ENCODE results near the gene GRIP1.

GRIP1 gene

DNA sequence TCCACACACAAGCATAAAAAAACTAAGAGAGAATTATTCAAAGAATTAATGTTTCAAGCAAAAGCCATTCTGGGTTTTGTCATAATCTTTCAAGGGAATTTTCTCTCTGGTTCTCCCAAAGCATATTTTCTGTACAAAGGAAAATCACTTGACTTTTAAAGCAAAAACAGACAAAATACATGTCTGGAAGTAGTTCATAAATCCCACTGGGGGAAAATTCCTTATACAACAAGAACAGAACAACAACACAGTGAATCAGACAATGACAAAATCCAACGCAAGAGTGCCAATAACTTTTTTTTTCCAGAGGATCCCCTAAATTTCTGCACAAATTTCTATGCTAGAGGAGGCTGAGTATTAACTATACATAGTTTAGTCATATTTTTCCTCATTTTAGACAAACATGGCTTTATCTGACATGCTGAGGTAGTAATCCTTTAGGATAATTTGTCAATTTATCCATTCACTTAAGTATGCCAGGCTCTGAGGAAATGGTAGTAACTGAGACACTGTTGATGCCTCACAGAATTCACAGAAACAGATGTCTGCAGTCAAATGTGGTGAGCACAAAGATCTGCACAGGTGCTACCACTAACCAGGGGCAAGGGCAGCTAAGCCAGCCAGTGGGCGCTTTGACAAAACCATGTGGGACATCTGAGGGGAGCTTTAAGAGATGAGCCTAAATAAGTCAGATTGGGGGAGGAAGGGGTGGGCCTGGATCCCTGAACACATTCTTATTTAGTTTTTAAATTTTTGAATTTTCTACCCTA lies 38.0 kb downstream of the GRIP1 start:
- no peaks in the 10 kb centered on the region for H3K36me3 Mint-ChIP-seq
- no peak overlapping the region for H3K4me3 Mint-ChIP-seq
- H3K9me3 Mint-ChIP-seq (ENCODE audit: low read depth), result no peaks in the 10 kb centered on the region
- no peaks in the 10 kb centered on the region for H3K27me3 Mint-ChIP-seq
- no peak overlapping the region for H3K27ac Mint-ChIP-seq
- H3K4me1 Mint-ChIP-seq (ENCODE audit: low read depth), result no peaks in the 10 kb centered on the region

DNA sequence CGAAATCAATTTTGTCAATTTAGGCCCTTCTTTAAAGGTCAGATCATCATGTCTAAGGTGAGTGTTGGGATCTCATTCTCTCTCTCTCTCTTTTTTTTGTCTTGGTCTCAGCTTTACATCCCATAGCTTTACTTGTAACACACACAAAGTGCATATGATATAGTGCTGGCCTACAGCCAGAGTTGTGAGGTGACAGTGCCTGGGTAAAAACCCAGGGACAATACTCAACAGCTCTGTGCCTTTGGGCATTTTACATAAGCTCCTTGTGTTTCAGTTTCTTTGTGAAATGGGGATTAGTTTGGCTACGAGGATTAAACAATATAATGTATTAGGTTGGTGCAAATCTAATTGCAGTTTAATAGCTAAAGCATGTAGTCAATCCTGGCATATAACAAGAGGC lies 40.2 kb downstream of the GRIP1 start:
- Mint-ChIP-seq H3K36me3 (no peaks in the 10 kb centered on the region), H3K4me1 (ENCODE audit: low read depth) (no peaks in the 10 kb centered on the region)

DNA sequence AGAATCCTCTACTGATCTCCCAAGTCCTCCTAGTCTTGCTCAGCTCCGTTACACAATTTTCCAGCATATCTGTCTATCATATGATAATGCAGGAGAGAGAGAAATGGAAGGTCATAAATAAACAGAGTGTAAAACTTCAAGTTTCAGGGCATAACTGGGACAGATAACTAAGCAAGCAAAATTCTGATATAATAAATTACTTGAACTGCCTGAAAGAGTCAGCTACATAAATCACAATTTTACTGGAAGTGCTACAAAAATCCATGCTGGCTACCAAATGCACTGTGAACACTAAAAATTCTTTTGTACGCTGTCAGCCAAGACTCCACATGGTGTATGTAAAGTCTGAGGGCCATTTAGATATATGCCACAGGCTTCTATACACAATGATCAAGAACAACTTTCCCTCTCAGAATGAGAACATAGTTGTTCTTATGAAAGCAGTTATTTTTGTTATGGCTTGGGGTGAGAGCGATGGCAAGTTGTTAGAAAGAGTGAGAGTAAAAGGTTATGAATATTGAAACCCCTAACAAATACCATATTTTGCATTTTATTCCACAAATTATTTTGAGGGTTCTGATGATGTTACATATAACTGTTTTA lies 41.1 kb downstream of the GRIP1 start:
- Mint-ChIP-seq H3K27me3 (peaks cover 3% of the 10 kb centered on the region), H3K4me1 (ENCODE audit: low read depth) (no peaks in the 10 kb centered on the region), H3K27ac (no peak overlapping the region), H3K36me3 (no peaks in the 10 kb centered on the region), H3K9me3 (ENCODE audit: low read depth) (no peaks in the 10 kb centered on the region), H3K4me3 (no peak overlapping the region)

More for the DNA sequence above, 40.2 kb downstream of the GRIP1 start:
- H3K9me3 Mint-ChIP-seq (ENCODE audit: low read depth), result no peaks in the 10 kb centered on the region
- H3K27me3 Mint-ChIP-seq, result peaks cover under 1% of the 10 kb centered on the region
- H3K27ac Mint-ChIP-seq, result no peak overlapping the region
- H3K4me3 Mint-ChIP-seq, result no peak overlapping the region

DNA sequence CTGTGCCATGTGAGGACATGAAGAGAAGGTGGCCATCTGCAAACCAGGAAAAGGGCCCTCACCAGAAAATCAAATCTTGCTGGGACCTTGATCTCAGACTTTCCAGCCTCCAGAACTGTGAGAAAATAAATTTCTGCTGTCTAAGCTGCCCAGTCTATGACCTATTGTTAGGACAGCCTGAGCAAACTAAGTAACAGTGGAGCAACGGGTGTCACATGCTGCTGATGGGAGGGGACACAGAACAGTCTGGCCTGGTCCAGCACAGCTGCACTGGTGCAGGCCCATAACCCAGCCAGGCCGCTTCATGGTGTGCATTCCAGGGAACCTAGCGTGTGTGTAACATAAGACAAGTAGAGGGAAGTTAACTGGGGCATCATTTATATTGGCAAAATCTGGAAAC lies 42.1 kb downstream of the GRIP1 start:
- H3K4me3 Mint-ChIP-seq, result no peak overlapping the region
- H3K27me3 Mint-ChIP-seq, result peaks cover 3% of the 10 kb centered on the region
- H3K27ac Mint-ChIP-seq, result no peak overlapping the region
- H3K4me1 Mint-ChIP-seq (ENCODE audit: low read depth), result no peaks in the 10 kb centered on the region
- H3K9me3 Mint-ChIP-seq (ENCODE audit: low read depth), result no peaks in the 10 kb centered on the region
- H3K36me3 Mint-ChIP-seq, result no peaks in the 10 kb centered on the region

DNA sequence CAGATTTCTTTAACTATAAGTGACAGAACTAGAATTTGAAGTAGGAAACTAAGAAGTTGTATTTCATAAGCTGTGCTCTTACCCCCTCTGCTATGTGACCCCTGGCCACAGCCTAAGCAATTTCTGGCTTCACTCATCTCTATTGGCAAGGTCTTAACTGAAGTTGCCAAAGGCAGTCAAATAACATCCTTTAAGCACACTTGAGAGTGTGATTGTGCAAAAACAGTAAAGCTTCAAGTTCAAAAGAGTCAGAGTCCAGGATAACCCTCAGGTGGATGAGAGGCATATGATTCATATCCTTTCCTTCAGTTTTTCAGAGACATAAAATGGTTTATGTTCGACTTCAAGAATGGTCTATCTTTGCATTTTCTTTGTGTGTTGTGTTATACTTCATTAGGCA lies 45.2 kb downstream of the GRIP1 start:
- Mint-ChIP-seq H3K4me3 (no peak overlapping the region), H3K4me1 (ENCODE audit: low read depth) (no peaks in the 10 kb centered on the region), H3K27me3 (peaks cover 3% of the 10 kb centered on the region), H3K27ac (no peak overlapping the region), H3K9me3 (ENCODE audit: low read depth) (no peaks in the 10 kb centered on the region), H3K36me3 (no peaks in the 10 kb centered on the region)

DNA sequence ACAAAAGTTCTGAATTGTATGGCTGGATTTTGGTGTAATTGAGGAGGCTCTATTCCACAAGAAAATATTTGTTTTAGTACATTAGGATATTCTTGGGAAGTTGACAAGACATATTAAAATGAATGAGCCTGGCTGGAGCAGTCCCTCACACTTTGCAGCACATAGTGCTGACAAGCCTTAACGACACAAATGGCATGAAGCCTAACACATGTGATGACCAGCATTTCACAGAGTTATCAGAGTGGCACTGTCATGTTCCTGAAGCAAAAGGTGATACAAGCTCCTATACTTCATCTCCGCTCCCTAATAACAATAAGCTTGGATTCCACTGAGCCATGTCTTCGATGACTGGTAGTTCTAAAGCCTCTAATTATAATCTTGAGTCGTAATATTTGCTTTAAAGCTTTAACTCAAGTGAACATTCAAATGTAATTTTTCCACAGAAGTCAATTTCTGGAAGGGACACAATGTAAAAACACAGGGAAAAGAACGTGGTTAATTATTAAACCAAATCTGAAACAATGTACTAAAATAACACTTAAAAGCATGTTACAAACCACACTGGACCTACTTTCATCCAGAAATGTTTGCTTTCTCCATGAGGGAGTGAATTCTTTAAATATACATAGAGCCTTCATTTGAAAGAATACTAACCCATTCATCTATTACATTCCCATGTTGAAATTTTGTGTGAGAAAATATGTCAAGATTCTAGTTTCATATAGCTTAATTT lies 49.6 kb downstream of the GRIP1 start:
- Mint-ChIP-seq H3K27ac (no peak overlapping the region), H3K27me3 (peaks cover 3% of the 10 kb centered on the region), H3K36me3 (no peaks in the 10 kb centered on the region), H3K4me3 (no peak overlapping the region), H3K9me3 (ENCODE audit: low read depth) (no peaks in the 10 kb centered on the region), H3K4me1 (ENCODE audit: low read depth) (no peaks in the 10 kb centered on the region)

DNA sequence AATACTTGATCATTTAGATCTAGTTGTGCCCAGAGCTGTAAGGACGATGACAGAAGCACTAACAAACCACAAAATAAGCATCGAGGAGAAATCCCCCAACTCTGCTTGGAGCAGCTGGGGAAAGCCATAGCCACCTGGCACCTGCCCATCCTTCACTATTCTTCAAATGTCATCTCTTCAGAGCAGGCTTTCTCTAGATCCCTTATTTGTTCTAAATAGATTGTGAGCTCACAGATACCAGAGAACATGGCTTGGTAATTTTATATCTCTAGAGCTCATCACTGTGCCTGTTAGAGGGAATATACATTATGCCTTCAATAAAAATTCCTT lies 50.9 kb downstream of the GRIP1 start:
- H3K27ac Mint-ChIP-seq, result no peak overlapping the region
- no peaks in the 10 kb centered on the region for H3K4me1 Mint-ChIP-seq (ENCODE audit: low read depth)
- no peak overlapping the region for H3K4me3 Mint-ChIP-seq
- no peaks in the 10 kb centered on the region for H3K36me3 Mint-ChIP-seq
- no peaks in the 10 kb centered on the region for H3K9me3 Mint-ChIP-seq (ENCODE audit: low read depth)
- no peaks in the 10 kb centered on the region for H3K27me3 Mint-ChIP-seq

DNA sequence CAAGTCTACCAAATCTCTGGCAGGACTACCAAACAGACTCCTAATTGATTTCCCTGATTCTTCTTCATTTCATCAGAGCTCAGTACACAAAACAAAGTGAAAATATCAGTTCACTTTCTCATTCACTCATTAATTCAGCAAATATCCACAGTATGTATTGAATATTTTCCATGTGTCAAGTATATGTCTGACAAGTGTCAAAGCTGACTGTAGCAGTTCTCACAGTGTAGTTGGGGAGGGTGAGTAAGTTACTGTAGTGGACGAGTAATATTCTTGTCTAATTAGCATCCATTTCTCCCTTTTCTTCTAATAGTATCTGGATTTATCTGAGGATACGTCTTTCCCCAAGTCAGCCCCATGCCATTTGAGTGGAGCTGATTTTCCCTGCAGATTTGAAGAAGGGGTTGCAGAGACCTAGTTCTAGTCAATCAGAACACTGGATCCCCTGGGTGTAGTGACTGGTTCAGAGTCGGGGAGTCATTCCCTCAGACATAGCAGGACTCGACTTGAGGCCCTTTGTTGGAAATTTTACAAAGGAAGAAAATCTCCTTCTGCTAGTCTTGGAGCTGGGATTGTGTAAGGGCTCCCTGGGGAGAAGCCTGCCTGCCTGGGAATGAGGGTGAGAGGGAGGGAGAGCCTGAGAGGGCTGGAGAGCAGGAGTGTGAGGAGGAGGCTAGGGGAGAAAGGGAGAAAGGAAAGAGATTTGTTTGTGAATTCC lies 51.4 kb downstream of the GRIP1 start:
- Mint-ChIP-seq H3K4me1 (ENCODE audit: low read depth) (no peaks in the 10 kb centered on the region), H3K9me3 (ENCODE audit: low read depth) (no peaks in the 10 kb centered on the region), H3K4me3 (no peak overlapping the region)

DNA sequence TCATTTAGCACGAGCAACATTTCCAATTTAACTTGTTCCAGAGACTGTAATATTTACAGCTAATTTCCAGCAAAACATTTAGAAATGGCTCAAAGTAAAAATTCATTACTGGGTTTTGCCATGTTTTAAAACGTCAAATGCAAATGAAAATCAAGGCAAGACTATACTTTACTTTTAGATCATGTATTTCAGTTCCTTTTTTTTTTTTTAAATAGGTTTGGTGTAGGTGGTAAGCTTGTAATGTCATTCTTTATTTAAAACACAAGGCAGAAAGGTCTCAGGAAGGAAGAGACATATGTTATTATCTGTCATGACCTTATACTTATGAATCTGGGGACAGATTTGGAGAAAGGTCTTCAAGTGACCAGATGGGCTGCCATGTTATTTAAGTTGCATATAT lies 54.1 kb downstream of the GRIP1 start:
- no peak overlapping the region for H3K4me3 Mint-ChIP-seq
- no peaks in the 10 kb centered on the region for H3K36me3 Mint-ChIP-seq
- no peaks in the 10 kb centered on the region for H3K27me3 Mint-ChIP-seq
- no peaks in the 10 kb centered on the region for H3K9me3 Mint-ChIP-seq (ENCODE audit: low read depth)
- H3K4me1 Mint-ChIP-seq (ENCODE audit: low read depth), result no peaks in the 10 kb centered on the region
- no peak overlapping the region for H3K27ac Mint-ChIP-seq

More for the DNA sequence above, 51.4 kb downstream of the GRIP1 start:
- Mint-ChIP-seq H3K27me3 (no peaks in the 10 kb centered on the region), H3K27ac (no peak overlapping the region), H3K36me3 (no peaks in the 10 kb centered on the region)

DNA sequence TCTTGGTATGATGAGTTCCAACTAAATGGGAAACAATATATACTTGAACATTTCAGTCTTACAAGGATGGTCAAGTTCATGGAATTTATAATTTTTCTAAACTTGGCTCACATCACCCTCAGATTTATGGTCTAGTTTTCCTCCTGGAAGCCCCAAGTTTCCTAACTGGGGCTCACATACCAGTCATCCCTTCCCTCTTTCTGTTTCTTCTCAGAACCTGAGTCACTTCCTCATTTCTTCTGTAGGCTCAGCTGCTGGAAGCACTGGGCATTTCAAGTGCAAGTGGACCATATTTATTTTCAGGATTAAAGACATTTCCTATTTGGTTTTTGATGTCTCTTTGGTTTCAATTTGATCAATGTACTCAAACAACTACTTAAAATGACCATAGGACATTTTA lies 55.4 kb downstream of the GRIP1 start:
- Mint-ChIP-seq H3K4me3 (no peak overlapping the region), H3K36me3 (no peaks in the 10 kb centered on the region), H3K9me3 (ENCODE audit: low read depth) (no peaks in the 10 kb centered on the region), H3K27me3 (no peaks in the 10 kb centered on the region), H3K27ac (no peak overlapping the region), H3K4me1 (ENCODE audit: low read depth) (no peaks in the 10 kb centered on the region)

DNA sequence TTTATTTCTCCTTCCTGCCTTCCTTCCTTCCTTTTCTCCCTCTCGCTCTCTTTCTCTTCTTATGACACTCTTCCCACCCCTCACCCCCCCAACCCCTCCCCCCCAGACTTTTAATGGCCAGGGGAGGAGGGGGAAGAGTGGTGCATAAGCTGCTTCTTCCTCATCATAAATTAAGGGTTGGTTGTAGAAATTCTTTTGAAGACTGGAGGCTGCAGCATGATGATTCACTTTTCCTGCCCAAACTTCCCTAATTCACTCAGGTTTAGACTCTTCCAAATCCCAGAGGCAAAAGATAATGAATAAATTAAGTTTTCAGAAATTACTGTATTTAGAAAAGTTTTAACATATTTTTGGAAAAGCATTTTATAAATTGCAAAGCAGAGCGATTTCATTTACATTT lies 58.2 kb downstream of the GRIP1 start:
- H3K4me1 Mint-ChIP-seq (ENCODE audit: low read depth), result peaks cover 3% of the 10 kb centered on the region
- H3K4me3 Mint-ChIP-seq, result no peak overlapping the region
- H3K36me3 Mint-ChIP-seq, result no peaks in the 10 kb centered on the region
- no peaks in the 10 kb centered on the region for H3K27me3 Mint-ChIP-seq
- no peak overlapping the region for H3K27ac Mint-ChIP-seq
- no peaks in the 10 kb centered on the region for H3K9me3 Mint-ChIP-seq (ENCODE audit: low read depth)

DNA sequence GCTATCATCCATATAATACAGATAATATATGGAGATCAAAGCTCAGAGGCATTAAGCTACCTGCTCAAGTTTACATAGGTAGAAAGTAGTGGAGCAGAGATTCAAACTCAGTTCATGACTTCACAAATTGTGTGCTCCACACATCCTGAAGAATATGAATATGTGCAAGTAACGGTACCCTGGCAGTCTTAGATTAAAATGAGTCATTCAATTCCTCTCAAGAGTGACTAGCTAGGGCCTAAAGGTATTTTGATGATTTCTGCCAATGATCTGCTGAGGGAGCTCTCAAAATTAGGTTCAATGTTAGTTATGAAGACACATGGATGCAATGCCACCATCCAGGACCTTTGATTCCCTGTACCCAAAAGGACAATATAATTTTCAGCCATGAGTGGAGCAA lies 58.9 kb downstream of the GRIP1 start:
- H3K4me1 Mint-ChIP-seq (ENCODE audit: low read depth), result peaks cover 3% of the 10 kb centered on the region
- no peaks in the 10 kb centered on the region for H3K36me3 Mint-ChIP-seq
- H3K27me3 Mint-ChIP-seq, result no peaks in the 10 kb centered on the region
- H3K9me3 Mint-ChIP-seq (ENCODE audit: low read depth), result no peaks in the 10 kb centered on the region
- no peak overlapping the region for H3K4me3 Mint-ChIP-seq
- H3K27ac Mint-ChIP-seq, result no peak overlapping the region

DNA sequence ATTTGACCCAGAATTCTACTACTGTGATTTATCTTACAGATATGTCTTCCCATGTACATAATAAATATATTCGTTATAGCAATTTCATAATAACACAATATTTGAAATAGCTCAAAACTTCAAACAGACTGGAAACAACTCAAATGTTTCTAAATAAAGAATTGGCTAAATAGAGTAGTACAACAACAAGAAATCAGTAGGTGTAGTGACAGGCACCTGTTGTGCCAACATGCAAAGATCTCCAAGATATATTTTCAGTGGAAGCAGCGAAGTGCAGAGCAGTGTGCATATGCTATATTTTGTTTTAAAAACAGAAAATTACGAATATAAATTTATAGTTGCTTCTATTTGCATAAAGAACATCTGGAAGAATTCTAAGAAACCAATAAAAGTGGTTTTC lies 60.9 kb downstream of the GRIP1 start:
- no peak overlapping the region for H3K27ac Mint-ChIP-seq
- no peaks in the 10 kb centered on the region for H3K9me3 Mint-ChIP-seq (ENCODE audit: low read depth)
- H3K27me3 Mint-ChIP-seq, result no peaks in the 10 kb centered on the region
- no peaks in the 10 kb centered on the region for H3K36me3 Mint-ChIP-seq
- no peak overlapping the region for H3K4me3 Mint-ChIP-seq
- peaks cover 3% of the 10 kb centered on the region for H3K4me1 Mint-ChIP-seq (ENCODE audit: low read depth)

DNA sequence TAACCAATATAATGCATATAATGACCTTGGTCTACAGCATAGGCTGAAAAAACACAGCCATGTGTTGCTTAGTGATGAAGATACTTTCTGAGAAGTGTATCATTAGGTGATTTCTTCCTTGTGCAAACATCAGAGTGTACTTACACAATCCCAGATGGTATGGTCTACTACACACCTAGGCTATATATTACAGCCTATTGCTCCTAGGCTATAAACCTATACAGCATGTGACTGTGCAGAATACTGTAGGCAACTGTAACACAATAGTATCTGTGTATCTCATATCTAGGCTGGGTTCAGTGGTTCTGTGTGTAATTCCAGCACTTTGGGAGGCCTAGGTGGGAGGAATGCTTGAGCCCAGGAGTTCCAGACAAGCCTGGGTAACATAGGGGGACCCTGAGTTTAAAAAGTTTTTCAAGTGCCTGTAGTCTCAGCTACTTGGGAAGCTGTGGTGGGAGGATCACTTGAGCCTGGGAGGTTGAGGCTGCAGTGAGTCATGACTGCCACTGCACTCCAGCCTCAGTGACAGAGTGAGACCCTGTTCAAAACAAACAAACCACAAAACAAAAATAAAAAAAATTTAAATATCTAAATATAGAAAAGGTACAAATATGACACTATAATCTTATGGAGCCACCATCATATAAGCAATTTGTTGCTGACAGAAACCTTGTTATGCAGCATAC lies 66.6 kb downstream of the GRIP1 start:
- H3K27ac Mint-ChIP-seq, result no peak overlapping the region
- H3K36me3 Mint-ChIP-seq, result no peaks in the 10 kb centered on the region
- peaks cover 3% of the 10 kb centered on the region for H3K4me1 Mint-ChIP-seq (ENCODE audit: low read depth)
- H3K27me3 Mint-ChIP-seq, result no peaks in the 10 kb centered on the region
- H3K4me3 Mint-ChIP-seq, result no peak overlapping the region
- no peaks in the 10 kb centered on the region for H3K9me3 Mint-ChIP-seq (ENCODE audit: low read depth)

DNA sequence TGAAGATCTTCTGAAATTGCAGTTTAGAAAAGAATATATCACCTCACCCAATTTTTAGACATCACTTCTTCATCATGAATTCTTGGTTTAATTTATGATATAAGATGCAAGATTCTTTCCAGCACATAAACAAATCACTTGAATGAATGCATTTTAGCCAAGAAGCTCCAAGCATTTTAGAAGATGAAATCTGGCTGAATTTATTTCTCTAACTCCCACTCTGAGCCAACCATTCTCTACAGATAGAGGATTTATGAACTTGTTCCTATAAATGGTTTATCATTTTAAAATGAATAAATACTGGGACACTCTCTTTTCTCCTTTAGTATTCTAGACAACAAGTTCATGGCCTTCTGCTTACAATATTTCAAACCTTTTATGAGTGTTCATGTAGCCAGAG lies 71.7 kb downstream of the GRIP1 start:
- H3K27me3 Mint-ChIP-seq, result no peaks in the 10 kb centered on the region
- no peak overlapping the region for H3K27ac Mint-ChIP-seq
- no peaks in the 10 kb centered on the region for H3K9me3 Mint-ChIP-seq (ENCODE audit: low read depth)
- no peaks in the 10 kb centered on the region for H3K4me1 Mint-ChIP-seq (ENCODE audit: low read depth)
- H3K36me3 Mint-ChIP-seq, result no peaks in the 10 kb centered on the region
- no peak overlapping the region for H3K4me3 Mint-ChIP-seq

Data from activated naive CD8-positive, alpha-beta T cell (primary cell).